OCI-LY3 (cell line): ENCODE results near the gene CLDN24.

Experiments
- EZH2phosphoT487 ChIP-seq: fragments of 200-600 bp; shearing (Covaris generic); IDR thresholded peaks from 2 replicates; pipeline ENCODE4 v1.6.1; 2018; ENCODE audit warnings: antibody characterized with exemption, mixed run types, low read depth
- TF ChIP-seq, protein P1 (sequence below): fragments of 200-600, 300-600 bp; sonication (generic); IDR thresholded peaks from 2 replicates; pipeline ENCODE4 v1.5.1; 2014; ENCODE audit warnings: antibody characterized with exemption, low read length, low read depth

DNA sequence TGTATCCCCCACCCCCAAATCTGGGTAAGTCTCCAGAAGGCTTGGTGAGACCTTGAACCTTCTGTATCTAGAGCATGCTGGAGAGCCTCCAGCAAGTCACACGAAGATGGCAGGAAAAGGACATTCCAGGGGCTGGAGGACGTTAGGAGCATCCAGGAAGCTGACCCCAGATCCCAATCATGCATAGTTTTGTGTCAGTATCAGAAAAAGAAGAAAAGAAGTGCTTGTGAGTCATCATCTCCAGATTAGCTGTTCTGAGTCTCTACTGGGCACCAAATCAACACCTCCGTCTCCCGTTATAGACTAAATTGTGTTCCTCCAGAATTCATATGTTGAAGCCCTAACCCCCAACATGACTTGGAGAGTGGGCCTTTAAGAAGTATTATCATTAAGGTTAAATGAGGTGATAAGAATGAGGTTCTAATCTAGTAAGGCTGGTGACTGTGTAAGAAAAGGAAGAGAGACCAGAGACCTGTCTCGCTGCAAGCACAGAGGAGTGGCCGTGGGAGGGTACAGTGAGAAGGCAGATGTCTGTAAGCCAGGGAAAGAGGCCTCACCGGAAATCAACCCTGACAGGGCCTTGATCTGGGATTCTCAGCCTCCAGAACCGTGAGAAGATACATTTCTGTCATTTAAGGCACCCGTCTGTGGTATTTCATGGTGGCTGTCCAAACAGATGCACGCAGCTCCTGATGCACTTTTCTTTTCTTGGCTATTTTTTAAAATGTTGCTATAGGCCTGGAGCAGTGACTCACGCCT, 38.1 kb upstream of the CLDN24 start:
- TF ChIP-seq, protein P1, sequence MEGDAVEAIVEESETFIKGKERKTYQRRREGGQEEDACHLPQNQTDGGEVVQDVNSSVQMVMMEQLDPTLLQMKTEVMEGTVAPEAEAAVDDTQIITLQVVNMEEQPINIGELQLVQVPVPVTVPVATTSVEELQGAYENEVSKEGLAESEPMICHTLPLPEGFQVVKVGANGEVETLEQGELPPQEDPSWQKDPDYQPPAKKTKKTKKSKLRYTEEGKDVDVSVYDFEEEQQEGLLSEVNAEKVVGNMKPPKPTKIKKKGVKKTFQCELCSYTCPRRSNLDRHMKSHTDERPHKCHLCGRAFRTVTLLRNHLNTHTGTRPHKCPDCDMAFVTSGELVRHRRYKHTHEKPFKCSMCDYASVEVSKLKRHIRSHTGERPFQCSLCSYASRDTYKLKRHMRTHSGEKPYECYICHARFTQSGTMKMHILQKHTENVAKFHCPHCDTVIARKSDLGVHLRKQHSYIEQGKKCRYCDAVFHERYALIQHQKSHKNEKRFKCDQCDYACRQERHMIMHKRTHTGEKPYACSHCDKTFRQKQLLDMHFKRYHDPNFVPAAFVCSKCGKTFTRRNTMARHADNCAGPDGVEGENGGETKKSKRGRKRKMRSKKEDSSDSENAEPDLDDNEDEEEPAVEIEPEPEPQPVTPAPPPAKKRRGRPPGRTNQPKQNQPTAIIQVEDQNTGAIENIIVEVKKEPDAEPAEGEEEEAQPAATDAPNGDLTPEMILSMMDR, result no peak
- TF ChIP-seq EZH2phosphoT487, result no peak
